GM19467 (cell line): ENCODE measurements around the gene DUSP7.
"Not testable (repeated sequence)": the region's sequence is repeated elsewhere in the genome, so short reads cannot be mapped to it uniquely, and the experiment has no call there.

Experiments
- ATAC-seq: cut with Tn5 transposase; IDR thresholded peaks from one replicate; pipeline ENCODE4 v1.9.1; 2021; ENCODE audit warnings: mild to moderate bottlenecking, moderate library complexity; ENCODE audit not compliant: unreplicated experiment

The DUSP7 gene

GRCh38 chr3:52050571-52050970 lies 5.8 kb downstream of the DUSP7 start:
- ATAC-seq: no peak

DNA sequence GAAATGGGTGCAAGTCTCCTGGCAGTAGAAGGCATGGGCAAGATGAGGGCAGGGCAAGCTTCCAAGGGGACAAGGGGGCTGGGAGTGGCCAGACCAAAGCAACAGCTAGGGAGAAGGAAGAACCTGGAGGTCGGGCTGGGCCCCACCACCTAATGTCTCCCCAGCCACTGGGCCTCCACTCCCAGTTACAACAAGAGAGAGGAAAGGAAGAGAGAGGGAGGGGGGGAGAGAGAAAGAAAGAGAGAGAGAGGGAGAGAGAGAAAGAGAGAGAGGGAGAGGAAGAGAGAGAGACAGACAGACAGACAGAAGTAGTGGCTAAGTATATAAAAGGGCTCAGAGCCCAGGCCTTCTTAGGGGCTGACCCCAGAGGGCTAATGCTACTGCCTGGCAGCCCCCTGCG lies 6.9 kb downstream of the DUSP7 start:
- ATAC-seq: no peak

- ATAC-seq: no peak
These were observed 8.9 kb downstream of the DUSP7 start for GRCh38 chr3:52047295-52047960.

DNA sequence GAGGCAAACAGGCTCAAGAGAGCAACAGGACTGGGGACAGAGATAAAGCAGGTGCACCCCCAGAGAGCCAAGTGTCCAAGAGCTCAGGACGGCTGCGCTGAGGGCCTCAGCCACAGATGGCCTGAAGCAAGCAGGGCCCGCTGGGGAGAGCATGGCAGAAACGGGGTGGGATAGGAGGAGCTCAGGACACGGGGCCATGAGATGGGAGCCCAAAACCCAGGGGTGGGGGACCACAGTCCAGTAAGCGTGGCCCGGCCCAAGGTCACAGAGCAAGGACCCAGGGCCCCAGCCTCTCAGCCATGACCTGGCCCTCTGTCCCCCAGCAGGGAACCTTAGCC lies 9.5 kb downstream of the DUSP7 start:
- ATAC-seq: no peak

DNA sequence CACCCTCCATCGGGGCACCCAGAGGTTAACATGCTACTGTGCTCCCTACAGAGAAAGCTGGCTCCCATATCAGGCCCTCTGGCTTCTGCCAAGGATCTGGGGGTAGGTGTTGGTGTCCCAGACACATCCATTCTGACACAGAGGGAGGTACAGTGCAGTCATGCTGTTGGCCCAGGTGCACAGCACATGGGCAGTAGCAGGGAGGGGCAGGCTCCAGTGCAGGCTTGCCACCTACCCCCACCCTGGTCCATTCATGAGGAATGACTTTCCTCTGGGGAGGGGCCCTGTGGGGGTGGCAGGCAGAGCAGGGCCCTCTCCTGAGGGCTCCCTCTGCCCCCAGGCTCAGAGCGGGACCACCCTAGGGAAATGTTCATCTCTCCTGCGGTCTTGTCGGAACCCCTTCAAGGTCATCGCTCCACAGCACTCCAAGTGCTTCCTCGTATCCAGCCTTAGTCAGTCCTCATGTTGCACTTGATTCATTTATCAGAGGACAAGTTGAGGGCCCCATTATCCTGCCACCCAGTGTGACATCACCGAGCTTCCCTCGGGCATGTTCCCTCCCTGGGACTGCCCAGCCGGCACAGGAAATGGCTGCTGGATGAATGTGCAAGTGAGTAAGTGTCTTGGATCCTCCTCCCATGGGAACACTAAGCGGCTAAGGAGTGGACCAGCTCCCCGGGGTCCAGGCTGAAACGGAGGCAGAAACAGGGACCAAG lies 10.0 kb downstream of the DUSP7 start:
- no peak for ATAC-seq

DNA sequence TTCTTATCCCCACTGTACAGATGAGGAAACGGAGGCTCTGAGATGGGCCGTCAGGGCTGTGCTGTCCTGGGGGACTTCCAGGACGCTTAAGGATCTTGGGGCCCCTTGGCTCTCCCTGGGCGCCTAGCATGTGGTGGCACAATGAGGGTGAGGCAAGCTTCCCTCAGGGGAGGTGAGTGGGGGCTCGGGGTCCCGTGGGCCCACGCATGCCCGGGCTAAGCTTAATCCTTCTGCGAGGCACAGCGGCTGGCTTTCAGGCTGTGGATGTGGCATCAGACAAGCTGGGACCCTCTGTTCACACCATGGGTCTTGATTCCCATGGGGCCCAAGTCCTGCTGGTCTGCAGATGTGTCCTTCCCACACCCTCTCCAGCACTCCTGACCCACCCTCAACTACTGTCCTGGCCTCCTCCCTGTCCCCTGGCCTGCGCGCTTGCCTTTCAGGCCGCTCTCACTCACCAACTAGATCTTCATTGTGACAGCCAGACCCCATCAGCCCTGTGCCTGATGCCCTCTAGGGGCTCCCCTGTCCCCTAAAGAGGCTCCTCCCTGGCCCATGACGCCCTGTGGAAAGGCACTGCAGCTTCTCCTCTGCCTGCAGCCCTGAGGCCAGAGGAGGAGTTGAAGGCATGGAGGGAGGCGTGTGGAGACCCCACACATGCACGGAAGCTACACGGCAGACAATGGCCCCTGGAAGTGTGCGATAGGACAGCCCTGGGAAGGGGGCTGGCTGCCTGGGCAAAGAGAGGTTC lies 11.3 kb downstream of the DUSP7 start:
- ATAC-seq: no peak

DNA sequence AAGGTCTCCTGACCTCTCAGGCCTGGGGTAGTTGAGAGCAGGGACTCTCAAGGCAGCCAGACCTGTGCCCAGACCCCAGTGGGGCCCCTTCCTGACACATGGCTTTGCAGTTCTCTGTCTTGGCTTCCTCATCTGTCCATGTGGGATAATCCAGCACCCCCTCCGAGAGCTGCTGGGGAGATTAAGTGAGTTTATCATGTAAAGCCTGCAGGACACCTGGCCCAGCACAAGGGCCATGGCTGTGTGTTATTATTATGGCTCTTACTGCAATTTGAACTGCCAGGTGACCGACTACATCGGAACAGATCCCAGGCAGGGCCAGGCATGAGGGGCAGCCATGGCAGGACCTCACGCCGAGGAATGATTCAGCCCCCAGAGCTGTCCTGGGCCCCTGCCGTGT lies 12.6 kb downstream of the DUSP7 start:
- no peak for ATAC-seq

DNA sequence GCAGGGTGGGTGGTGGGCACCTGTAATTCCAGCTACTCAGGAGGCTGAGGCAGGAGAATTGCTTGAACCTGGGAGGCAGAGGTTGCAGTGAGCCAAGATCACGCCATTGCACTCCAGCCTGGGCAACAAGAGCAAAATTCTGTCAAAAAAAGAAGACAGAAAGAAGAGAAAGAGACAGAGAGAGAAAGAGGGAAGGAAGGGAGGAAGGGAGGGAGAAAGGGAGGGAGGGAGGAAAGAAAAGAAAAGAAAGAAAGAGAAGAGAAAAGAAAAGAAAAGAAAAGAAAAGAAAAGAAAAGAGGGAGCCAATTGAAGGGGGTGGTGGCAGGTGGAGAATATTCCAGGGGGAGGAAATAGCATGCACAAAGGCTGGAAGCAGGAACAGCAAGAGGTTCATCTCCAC lies 13.3 kb downstream of the DUSP7 start:
- ATAC-seq: not testable (repeated sequence)

DNA sequence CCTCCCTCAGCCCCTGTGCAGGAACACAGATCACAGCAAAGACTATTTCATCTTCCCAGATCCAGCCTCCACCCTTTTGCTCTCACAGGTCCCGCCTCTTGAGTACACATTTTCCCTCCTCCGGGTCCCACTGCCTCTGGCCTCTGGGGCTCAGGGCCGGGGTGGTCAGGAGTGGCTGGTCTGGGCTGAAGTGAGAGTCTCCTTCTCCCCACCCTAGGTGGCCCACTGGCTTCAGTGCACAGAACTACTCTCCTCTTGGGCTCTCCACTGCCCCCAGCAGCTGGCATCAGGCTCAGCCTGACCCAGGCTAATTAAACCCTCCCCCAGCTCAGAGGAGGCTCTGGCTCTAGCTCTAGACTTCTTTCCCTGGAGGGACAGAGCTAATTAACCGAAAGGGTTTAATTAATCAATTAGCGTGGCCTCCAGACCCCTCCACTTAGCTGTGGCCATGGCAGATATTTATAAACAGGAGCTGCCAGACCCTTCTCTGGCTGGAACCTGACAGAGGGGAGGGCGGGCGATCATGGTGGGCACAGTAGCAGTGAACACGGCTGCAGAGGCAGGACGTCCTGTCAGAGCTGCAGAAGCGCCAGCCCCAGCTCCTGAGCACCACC lies 15.1 kb downstream of the DUSP7 start:
- ATAC-seq: no peak

DNA sequence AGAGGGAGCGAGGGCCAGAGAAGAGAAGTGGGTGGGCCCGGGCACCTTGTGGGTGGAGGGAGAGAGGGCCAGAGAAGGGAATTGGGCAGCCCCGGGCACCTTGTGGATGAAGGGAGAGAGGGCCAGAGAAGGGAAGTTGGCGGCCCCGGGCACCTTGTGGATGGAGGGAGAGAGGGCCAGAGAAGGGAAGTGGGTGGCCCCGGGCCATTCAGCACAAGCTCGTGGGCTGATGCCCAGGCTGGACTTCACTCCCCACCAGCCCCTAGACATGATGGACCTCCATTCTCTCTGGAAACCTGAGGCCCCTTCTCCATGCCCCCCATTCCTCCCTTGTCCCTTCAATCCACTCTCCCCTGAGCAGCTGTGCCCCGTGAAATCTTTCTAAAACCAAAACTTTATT lies 15.8 kb downstream of the DUSP7 start:
- no peak for ATAC-seq

GRCh38 chr3:52039846-52040245 lies 16.5 kb downstream of the DUSP7 start:
- ATAC-seq: no peak

DNA sequence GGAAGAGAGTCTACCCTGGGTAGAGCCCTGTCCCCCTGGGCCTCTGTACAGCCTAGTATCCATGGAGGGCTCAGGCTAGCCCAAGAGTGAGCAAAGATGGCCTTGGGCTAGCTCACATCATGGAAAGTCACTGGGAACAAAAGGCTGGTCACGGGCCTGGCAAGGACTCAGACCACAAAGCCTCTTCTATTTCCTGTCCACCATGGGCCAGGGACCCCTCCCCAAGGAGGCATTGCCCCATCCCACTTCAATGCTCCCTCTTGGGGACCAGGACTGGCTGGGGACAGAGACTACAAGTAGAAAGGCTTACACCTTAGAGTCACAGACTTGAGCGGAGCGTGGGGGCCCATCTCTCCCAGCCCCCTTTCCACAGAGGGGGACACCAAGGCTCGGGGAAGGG lies 16.9 kb downstream of the DUSP7 start:
- no peak for ATAC-seq

DNA sequence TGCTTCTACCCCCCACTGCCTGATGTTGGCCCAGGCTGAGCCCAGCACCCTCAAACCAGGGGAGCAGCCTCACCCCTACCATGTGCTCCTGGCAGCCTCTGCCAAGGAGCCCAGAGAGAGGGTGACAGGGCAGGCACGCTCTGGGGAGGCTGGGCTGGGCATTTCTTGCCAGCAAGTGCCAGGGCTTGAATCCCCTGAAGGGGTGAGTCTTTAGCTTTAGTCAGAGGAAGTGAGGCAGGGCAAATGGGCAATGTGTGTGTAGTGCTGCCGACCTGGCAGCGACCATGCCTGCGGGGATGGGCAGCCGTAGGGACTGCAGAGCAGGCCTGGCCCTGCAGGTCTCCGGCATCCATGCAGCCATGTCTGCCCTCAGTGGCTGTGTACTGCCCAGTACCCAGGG lies 18.1 kb downstream of the DUSP7 start:
- no peak for ATAC-seq

DNA sequence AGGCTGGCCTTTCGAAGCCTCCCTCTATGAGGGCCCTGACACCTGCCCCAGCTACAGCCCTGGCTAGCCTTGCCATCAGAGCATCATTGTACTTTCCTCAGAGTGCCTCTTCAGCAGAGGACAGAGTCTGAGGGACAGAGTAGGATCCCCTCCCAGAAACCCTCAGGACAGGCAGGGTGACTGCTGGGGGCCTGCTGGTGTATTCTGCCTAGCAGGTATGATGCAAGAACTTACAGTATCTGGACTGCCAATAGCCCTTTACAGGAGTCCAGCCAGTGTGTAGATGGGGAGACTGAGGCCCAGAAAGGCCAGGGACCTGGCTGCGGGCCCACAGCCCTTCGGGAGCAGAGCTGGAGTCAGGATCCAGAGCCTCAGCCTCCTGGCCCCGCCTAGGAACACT lies 19.1 kb downstream of the DUSP7 start:
- no peak for ATAC-seq

DNA sequence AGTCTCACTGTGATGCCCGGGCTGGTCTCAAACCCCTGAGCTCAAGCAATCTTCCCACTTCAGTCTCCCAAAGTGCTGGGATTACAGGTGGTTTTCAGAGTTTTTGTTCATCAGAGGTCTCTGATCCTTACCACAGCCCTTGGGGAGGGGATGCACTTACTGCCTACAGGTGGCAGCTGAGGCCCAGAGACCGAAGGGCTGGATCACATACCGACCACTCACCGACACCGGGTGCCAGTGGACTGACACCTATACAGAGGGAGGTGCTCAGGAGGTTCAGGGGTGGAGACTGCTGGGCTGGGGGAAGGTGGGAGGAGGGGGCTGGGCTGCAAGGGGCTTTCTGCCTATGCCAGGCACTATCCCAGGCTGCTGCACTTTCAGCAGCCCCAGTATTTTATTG lies 19.5 kb downstream of the DUSP7 start:
- no peak for ATAC-seq

GRCh38 chr3:52036222-52036694 lies 20.1 kb downstream of the DUSP7 start:
- ATAC-seq: peak; percentile 44

- no peak for ATAC-seq
These were observed 21.7 kb downstream of the DUSP7 start for GRCh38 chr3:52034651-52035050.

- no peak for ATAC-seq
These were observed 22.2 kb downstream of the DUSP7 start for GRCh38 chr3:52034212-52034611.

GRCh38 chr3:52033748-52034147 lies 22.6 kb downstream of the DUSP7 start:
- ATAC-seq: not testable (repeated sequence)

- no peak for ATAC-seq
These were observed 23.5 kb downstream of the DUSP7 start for GRCh38 chr3:52032702-52033408.

DNA sequence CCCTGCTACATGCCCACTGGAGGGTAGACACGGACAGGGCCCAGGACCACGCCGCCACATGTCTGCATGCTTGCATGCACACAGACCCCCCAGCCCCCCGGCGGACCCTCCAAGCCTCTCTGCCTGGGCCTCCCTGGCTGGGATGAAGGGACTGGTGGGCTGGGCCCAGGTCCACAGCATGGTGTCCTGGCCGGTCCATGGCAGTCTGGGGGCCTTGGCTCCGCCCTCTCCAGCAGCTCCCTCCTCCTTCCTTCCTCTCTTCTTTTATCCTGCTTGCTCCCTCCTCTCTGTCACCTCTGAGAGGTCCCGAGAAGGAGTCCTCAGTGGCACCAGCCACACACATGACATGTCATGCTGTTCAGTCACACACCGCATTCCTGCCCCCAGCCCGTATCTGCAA lies 24.5 kb downstream of the DUSP7 start:
- ATAC-seq: no peak
